GM21825 (cell line): ENCODE results near the gene SELENOI.
"Not testable (repeated sequence)": the region's sequence is repeated elsewhere in the genome, so short reads cannot be mapped to it uniquely, and the experiment has no call there.

ENCODE experiments used
- ATAC-seq: cut with Tn5 transposase; IDR thresholded peaks from one replicate; pipeline ENCODE4 v1.9.1; 2021; ENCODE audit warnings: mild to moderate bottlenecking, moderate library complexity; ENCODE audit not compliant: unreplicated experiment

SELENOI gene

GRCh38 chr2:26326514-26326913, 19.4 kb upstream of the SELENOI start:
- no peak for ATAC-seq

- ATAC-seq = no peak
These were observed 18.4 kb upstream of the SELENOI start for GRCh38 chr2:26327291-26328272.

GRCh38 chr2:26329083-26329482, 16.9 kb upstream of the SELENOI start:
- ATAC-seq = not testable (repeated sequence)

- peak; percentile 82 for ATAC-seq
These were observed 15.8 kb upstream of the SELENOI start for GRCh38 chr2:26330114-26330549.

- ATAC-seq = no peak
These were observed 15.3 kb upstream of the SELENOI start for GRCh38 chr2:26330604-26331003.

GRCh38 chr2:26331321-26331720, 14.6 kb upstream of the SELENOI start:
- not testable (repeated sequence) for ATAC-seq

- ATAC-seq = no peak
These were observed 12.7 kb upstream of the SELENOI start for GRCh38 chr2:26333293-26333692.

GRCh38 chr2:26335231-26335630, 10.7 kb upstream of the SELENOI start:
- ATAC-seq = no peak

- no peak for ATAC-seq
These were observed 9.2 kb upstream of the SELENOI start for GRCh38 chr2:26336719-26337118.

GRCh38 chr2:26337298-26337697, 8.6 kb upstream of the SELENOI start:
- no peak for ATAC-seq

GRCh38 chr2:26340831-26341230, 5.1 kb upstream of the SELENOI start:
- ATAC-seq = no peak

- no peak for ATAC-seq
These were observed 1.2 kb upstream of the SELENOI start for GRCh38 chr2:26344581-26345282.

- ATAC-seq = no peak
These were observed 729 bp upstream of the SELENOI start for GRCh38 chr2:26345283-26345544.

GRCh38 chr2:26346454-26347053, 611 bp downstream of the SELENOI start, which contains the start of gene ADGRF3:
Gene ADGRF3 (minus strand): TSS chr2:26346789. CDS start chr2:26346234, 555 bp downstream.
- no peak for ATAC-seq

GRCh38 chr2:26347286-26347865, 1.4 kb downstream of the SELENOI start:
- no peak for ATAC-seq

GRCh38 chr2:26349690-26350089, 3.7 kb downstream of the SELENOI start:
- no peak for ATAC-seq

GRCh38 chr2:26351375-26352090, 5.6 kb downstream of the SELENOI start:
- ATAC-seq = no peak

GRCh38 chr2:26352892-26353291, 6.9 kb downstream of the SELENOI start:
- ATAC-seq = no peak

GRCh38 chr2:26354469-26354868, 8.5 kb downstream of the SELENOI start:
- not testable (repeated sequence) for ATAC-seq
